Loucy (cell line): ENCODE data around the gene ORC2.

Source experiments
- EZH2phosphoT487 ChIP-seq: fragments of 200-600 bp; IDR thresholded peaks from 2 replicates; pipeline ENCODE4 v1.6.1; 2018; ENCODE audit warnings: antibody characterized with exemption, mild to moderate bottlenecking, moderate library complexity, borderline replicate concordance
- TF ChIP-seq, protein P1 (sequence below): fragments of 200-600 bp; sonication (generic); conservative IDR thresholded peaks from 2 replicates; pipeline ENCODE4 v1.5.1; 2014; ENCODE audit warnings: mild to moderate bottlenecking, antibody characterized with exemption, low read length

GRCh38 chr2:200975672-200976071, 12.2 kb upstream of the ORC2 start:
- TF ChIP-seq, protein P1, sequence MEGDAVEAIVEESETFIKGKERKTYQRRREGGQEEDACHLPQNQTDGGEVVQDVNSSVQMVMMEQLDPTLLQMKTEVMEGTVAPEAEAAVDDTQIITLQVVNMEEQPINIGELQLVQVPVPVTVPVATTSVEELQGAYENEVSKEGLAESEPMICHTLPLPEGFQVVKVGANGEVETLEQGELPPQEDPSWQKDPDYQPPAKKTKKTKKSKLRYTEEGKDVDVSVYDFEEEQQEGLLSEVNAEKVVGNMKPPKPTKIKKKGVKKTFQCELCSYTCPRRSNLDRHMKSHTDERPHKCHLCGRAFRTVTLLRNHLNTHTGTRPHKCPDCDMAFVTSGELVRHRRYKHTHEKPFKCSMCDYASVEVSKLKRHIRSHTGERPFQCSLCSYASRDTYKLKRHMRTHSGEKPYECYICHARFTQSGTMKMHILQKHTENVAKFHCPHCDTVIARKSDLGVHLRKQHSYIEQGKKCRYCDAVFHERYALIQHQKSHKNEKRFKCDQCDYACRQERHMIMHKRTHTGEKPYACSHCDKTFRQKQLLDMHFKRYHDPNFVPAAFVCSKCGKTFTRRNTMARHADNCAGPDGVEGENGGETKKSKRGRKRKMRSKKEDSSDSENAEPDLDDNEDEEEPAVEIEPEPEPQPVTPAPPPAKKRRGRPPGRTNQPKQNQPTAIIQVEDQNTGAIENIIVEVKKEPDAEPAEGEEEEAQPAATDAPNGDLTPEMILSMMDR, result no peak
- no peak for TF ChIP-seq EZH2phosphoT487
